Neural cell (in vitro differentiated cells): ENCODE measurements around the gene CUBN. TPM values are rescaled to one million over a fixed set of nuclear protein-coding genes. Genes with fewer than 3 reads are reported as not detected.

ENCODE experiments used
- H2AFZ ChIP-seq: fragments of 200-600, 300-800 bp; sonication (generic), shearing (Covaris generic); 2 replicates; pipeline ENCODE4 v1.6.0; 2014; ENCODE audit warnings: low read depth, mild to moderate bottlenecking, antibody characterized with exemption, low read length, moderate library complexity
- H3F3A ChIP-seq: fragments of 200-600 bp; shearing (Covaris generic); 2 replicates; pipeline ENCODE4 v1.6.1; 2016; ENCODE audit warnings: mild to moderate bottlenecking, moderate library complexity, mixed read lengths, antibody characterized with exemption, low read length; ENCODE audit not compliant: insufficient read depth, poor library complexity, severe bottlenecking
- H3K27ac ChIP-seq: fragments of 200-600, 300-800 bp; sonication (generic), shearing (Covaris generic); 2 replicates; pipeline ENCODE4 v1.5.1; 2014; ENCODE audit warnings: mild to moderate bottlenecking, low read length, moderate library complexity
- H3K27me3 ChIP-seq: fragments of 300-800, 200-600 bp; sonication (generic), shearing (Covaris generic); 2 replicates; pipeline ENCODE4 v1.6.0; 2014; ENCODE audit warnings: mild to moderate bottlenecking, low read depth, low read length, moderate library complexity; ENCODE audit not compliant: insufficient read depth
- H3K36me3 ChIP-seq: fragments of 300-800, 200-600 bp; sonication (generic), shearing (Covaris generic); 2 replicates; pipeline ENCODE4 v1.5.1; 2014; ENCODE audit warnings: mild to moderate bottlenecking, antibody characterized with exemption, low read length, moderate library complexity; ENCODE audit not compliant: insufficient read depth
- H3K4me2 ChIP-seq: fragments of 300-800, 200-600 bp; sonication (generic), shearing (Covaris generic); 2 replicates; pipeline ENCODE4 v1.6.0; 2014; ENCODE audit warnings: mild to moderate bottlenecking, low read length
- H3K4me3 ChIP-seq: fragments of 300-800, 200-600 bp; sonication (generic), shearing (Covaris generic); 2 replicates; pipeline ENCODE4 v1.5.1; 2014; ENCODE audit warnings: mild to moderate bottlenecking, low read length, moderate library complexity
- H3K79me2 ChIP-seq: fragments of 200-600 bp; shearing (Covaris generic); replicated peaks from 2 replicates; pipeline ENCODE4 v1.6.0; 2014; ENCODE audit warnings: mild to moderate bottlenecking, low read length, moderate library complexity; ENCODE audit not compliant: insufficient read depth
- H3K9ac ChIP-seq: fragments of 300-800, 200-600 bp; sonication (generic), shearing (Covaris generic); 2 replicates; pipeline ENCODE4 v1.6.1; 2016; ENCODE audit warnings: mild to moderate bottlenecking, low read length, mixed read lengths
- H3K9me2 ChIP-seq: fragments of 200-600 bp; shearing (Covaris generic); 2 replicates; pipeline ENCODE4 v1.6.1; 2016; ENCODE audit warnings: mild to moderate bottlenecking, low read length, mixed read lengths; ENCODE audit not compliant: insufficient read depth
- H3K9me3 ChIP-seq: fragments of 200-600, 300-800 bp; sonication (generic), shearing (Covaris generic); 2 replicates; pipeline ENCODE4 v1.6.1; 2016; ENCODE audit warnings: mild to moderate bottlenecking, mixed run types, low read length, moderate library complexity, mixed read lengths
- H4K20me1 ChIP-seq: fragments of 200-600 bp; shearing (Covaris generic); 2 replicates; pipeline ENCODE4 v1.6.1; 2016; ENCODE audit warnings: mild to moderate bottlenecking, mixed run types; ENCODE audit not compliant: insufficient read depth
- CTCF ChIP-seq: fragments of 450-650 bp; IDR thresholded peaks from 2 replicates; pipeline ENCODE4 v1.5.1; 2014; ENCODE audit warnings: antibody characterized with exemption, mild to moderate bottlenecking, moderate library complexity; ENCODE audit not compliant: poor library complexity, severe bottlenecking
- EP300 ChIP-seq: fragments of 450-650 bp; conservative IDR thresholded peaks from 2 replicates; pipeline ENCODE4 v1.6.1; 2014; ENCODE audit warnings: antibody characterized with exemption, mild to moderate bottlenecking, moderate library complexity; ENCODE audit not compliant: poor library complexity, severe bottlenecking
- EZH2 ChIP-seq: fragments of 200-600, 300-800 bp; shearing (Covaris generic), sonication (generic); IDR thresholded peaks from 2 replicates; pipeline ENCODE4 v1.6.1; 2014; ENCODE audit warnings: antibody characterized with exemption, low read length, borderline replicate concordance, mild to moderate bottlenecking; ENCODE audit not compliant: insufficient read depth, poor library complexity, severe bottlenecking
- MXI1 ChIP-seq: fragments of 450-650 bp; conservative IDR thresholded peaks from 2 replicates; pipeline ENCODE4 v1.6.1; 2014; ENCODE audit warnings: antibody characterized with exemption, mild to moderate bottlenecking; ENCODE audit not compliant: poor library complexity, severe bottlenecking
- POLR2AphosphoS5 ChIP-seq: IDR thresholded peaks from 2 replicates; pipeline ENCODE4 v1.6.1; 2012
- RAD21 ChIP-seq: fragments of 450-650 bp; conservative IDR thresholded peaks from 2 replicates; pipeline ENCODE4 v1.6.1; 2014; ENCODE audit warnings: antibody characterized with exemption, mild to moderate bottlenecking, moderate library complexity
- REST ChIP-seq: IDR thresholded peaks from 2 replicates; pipeline ENCODE4 v1.6.1; 2012; ENCODE audit warnings: borderline replicate concordance
- SMC3 ChIP-seq: fragments of 450-650 bp; conservative IDR thresholded peaks from 2 replicates; pipeline ENCODE4 v1.6.1; 2014; ENCODE audit warnings: antibody characterized with exemption, mild to moderate bottlenecking, moderate library complexity; ENCODE audit not compliant: poor library complexity
- TAF1 ChIP-seq: IDR thresholded peaks from 2 replicates; pipeline ENCODE4 v1.6.1; 2012; ENCODE audit warnings: low read depth
- polyA plus RNA-seq: library from polyadenylated mRNA; depleted of rRNA; stranded (reverse); fragments of >200 nt; gene quantifications from 2 replicates; pipeline ENCODE4 v1.2.3, GENCODE V29; 2014

CUBN gene
- polyA plus RNA-seq, 1 donor from 2014 or later, result 7.1 TPM

DNA sequence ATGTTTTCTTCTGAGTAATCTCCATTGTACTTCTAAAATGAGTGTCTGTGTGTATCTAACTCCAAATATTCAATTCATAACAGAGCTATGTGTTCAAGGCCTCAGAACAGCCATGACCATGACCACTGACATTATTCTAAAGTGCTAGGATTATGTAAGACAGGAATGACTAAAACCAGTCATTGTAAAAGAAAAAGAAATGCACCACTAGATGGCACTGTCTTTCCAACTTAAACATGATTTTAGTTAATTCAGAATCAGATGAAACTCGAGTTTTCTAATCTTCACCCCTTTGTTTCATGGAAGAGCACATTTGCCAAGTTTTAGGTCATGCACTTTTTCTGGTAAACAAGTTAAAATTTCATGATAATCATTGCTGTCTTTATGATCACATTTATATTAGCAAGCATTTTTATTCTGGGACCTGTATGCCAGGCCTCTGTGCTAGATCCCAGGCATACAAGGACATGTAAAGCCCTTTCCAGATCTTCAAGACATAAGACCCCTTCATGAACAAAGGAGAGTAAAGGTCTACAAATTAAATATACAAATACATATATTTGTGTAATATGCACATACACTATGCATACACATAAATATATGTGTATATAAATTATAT lies 286.2 kb downstream of the CUBN start:
- H3F3A ChIP-seq, result no peaks in the 10 kb centered on the region
- no peaks in the 10 kb centered on the region for H3K9me2 ChIP-seq
- H3K27me3 ChIP-seq, result no peaks in the 10 kb centered on the region
- TF ChIP-seq TAF1, result no peak
- peak; percentile 79 for TF ChIP-seq RAD21
- TF ChIP-seq EP300, result no peak
- no peak for TF ChIP-seq POLR2AphosphoS5
- TF ChIP-seq SMC3, result peak; percentile 84
- TF ChIP-seq EZH2, result no peak
- TF ChIP-seq CTCF, result peak; percentile 77
- no peak for TF ChIP-seq REST
- no peak overlapping the region for H3K4me2 ChIP-seq
- no peaks in the 10 kb centered on the region for H3K79me2 ChIP-seq
- H2AFZ ChIP-seq, result no peak overlapping the region
- H3K4me3 ChIP-seq, result no peak overlapping the region
- no peak overlapping the region for H3K9ac ChIP-seq
- H3K9me3 ChIP-seq, result no peaks in the 10 kb centered on the region
- H3K36me3 ChIP-seq, result no peaks in the 10 kb centered on the region
- no peaks in the 10 kb centered on the region for H4K20me1 ChIP-seq
- no peak overlapping the region for H3K27ac ChIP-seq

DNA sequence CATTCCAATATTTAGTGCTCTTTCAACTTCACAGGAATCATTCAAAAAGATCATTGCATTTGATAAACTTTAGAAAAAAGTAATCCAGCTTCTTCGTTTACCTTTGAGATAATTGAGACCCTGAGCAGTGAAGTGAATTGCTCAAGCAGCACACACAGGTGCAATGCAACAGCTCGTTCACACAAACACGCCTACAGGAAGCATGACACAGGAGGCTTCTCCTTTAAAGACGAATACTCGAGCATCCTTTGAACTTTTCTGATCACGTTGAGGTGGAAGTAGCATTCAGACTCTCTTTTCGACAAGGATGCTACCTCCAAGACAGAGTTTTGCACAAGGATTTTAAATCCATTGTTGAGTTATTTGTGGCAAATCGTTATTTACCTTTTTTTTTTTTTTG lies 294.4 kb downstream of the CUBN start:
- no peaks in the 10 kb centered on the region for H3F3A ChIP-seq
- no peak overlapping the region for H3K27ac ChIP-seq
- H3K9me3 ChIP-seq, result no peaks in the 10 kb centered on the region
- no peak overlapping the region for H3K9ac ChIP-seq
- H3K4me3 ChIP-seq, result no peak overlapping the region
- no peaks in the 10 kb centered on the region for H3K27me3 ChIP-seq
- H2AFZ ChIP-seq, result no peak overlapping the region
- no peaks in the 10 kb centered on the region for H3K9me2 ChIP-seq
- no peaks in the 10 kb centered on the region for H3K36me3 ChIP-seq
- H4K20me1 ChIP-seq, result no peaks in the 10 kb centered on the region
- TF ChIP-seq TAF1 (no peak), EZH2 (no peak), REST (no peak), RAD21 (no peak), MXI1 (no peak), CTCF (no peak), EP300 (no peak), POLR2AphosphoS5 (no peak), SMC3 (no peak)
- no peak overlapping the region for H3K4me2 ChIP-seq
- H3K79me2 ChIP-seq, result no peaks in the 10 kb centered on the region
